LNCaP clone FGC (cell line): ENCODE results near the gene AKAP4.

ENCODE experiments used
- DNase-seq: peaks from one replicate; pipeline ENCODE4 v3.0.0-alpha.2; 2011; ENCODE audit warnings: low read depth
- H3K4me3 ChIP-seq: 2 replicates; pipeline ENCODE4 v1.5.1; 2011; ENCODE audit warnings: mild to moderate bottlenecking, low read depth, low read length, control low read depth
- CTCF ChIP-seq: IDR thresholded peaks from 2 replicates; pipeline ENCODE4 v1.5.1; 2012; ENCODE audit warnings: mild to moderate bottlenecking; ENCODE audit not compliant: control insufficient read depth, insufficient read depth; ENCODE audit errors: extremely low read depth

AKAP4 gene

GRCh38 chrX:50188859-50189600 is 11.8 kb downstream of the AKAP4 start:
- TF ChIP-seq CTCF: no peak
- peak; percentile 1 for DNase-seq
- H3K4me3 ChIP-seq: no peak overlapping the region

- DNase-seq: no peak
- TF ChIP-seq CTCF: no peak
- no peak overlapping the region for H3K4me3 ChIP-seq
Measured at GRCh38 chrX:50183891-50184290, 16.9 kb downstream of the AKAP4 start.

GRCh38 chrX:50180073-50180940 is 20.5 kb downstream of the AKAP4 start:
- DNase-seq: peak; percentile 30
- no peak for TF ChIP-seq CTCF
- H3K4me3 ChIP-seq: no peak overlapping the region; the same call in 1 of the 2 replicates

GRCh38 chrX:50169717-50170116 is 31.1 kb downstream of the AKAP4 start:
- no peak overlapping the region for H3K4me3 ChIP-seq
- no peak for DNase-seq
- TF ChIP-seq CTCF: no peak

- TF ChIP-seq CTCF: no peak
- no peak for DNase-seq
- H3K4me3 ChIP-seq: no peak overlapping the region
Measured at GRCh38 chrX:50168241-50168687, 32.5 kb downstream of the AKAP4 start.

- no peak for TF ChIP-seq CTCF
- DNase-seq: no peak
Measured at GRCh38 chrX:50167366-50167765, 33.4 kb downstream of the AKAP4 start.

More at GRCh38 chrX:50167366-50167765, 33.4 kb downstream of the AKAP4 start:
- no peak overlapping the region for H3K4me3 ChIP-seq
